Measurements from ENCODE around the gene TNFSF9. TPM values are rescaled to one million over a fixed set of nuclear protein-coding genes. Genes with fewer than 3 reads are reported as not detected.

TNFSF9 gene
- total RNA-seq, 1 donor from 2014 or later: 2.3 TPM

DNA sequence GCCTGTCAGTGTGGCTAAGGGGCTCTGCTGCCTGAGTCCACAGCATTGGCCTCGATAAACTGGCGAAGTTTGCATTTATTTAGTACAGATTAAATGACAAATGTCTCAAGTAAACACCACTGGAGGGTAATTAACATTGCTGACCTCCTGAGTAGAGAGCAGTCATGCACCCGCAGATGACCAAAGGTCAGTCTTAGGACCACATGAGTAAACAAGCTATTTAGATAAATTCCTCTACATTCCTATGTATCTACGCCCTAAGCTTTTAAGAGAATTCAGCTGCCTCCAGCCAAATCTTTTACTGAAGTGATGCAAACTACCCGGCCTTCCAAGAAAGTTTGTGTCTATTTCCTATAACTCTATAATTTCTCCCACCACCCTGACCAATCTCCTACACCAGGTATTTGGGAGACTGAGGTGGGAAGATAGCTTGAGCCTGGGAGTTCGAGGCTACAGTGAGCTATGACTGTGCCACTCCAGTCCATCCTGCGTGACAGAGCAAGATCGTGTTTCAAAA, 37.2 kb downstream of the TNFSF9 start:
- peaks cover 7% of the 10 kb centered on the region for H3K9me3 ChIP-seq (ENCODE audit: insufficient read depth, low read depth, low read length)
- DNase-seq (ENCODE audit: low read depth): no peak
- no peaks in the 10 kb centered on the region for H3K4me1 Mint-ChIP-seq (ENCODE audit: low read depth, unreplicated experiment)
- peaks cover 6% of the 10 kb centered on the region for H3K9me3 Mint-ChIP-seq (ENCODE audit: unreplicated experiment)
- no peaks in the 10 kb centered on the region for H3K27me3 ChIP-seq (ENCODE audit: insufficient read depth, low read length)
- H3K27me3 Mint-ChIP-seq (ENCODE audit: low read depth, unreplicated experiment): no peaks in the 10 kb centered on the region
- no peaks in the 10 kb centered on the region for H3K36me3 Mint-ChIP-seq (ENCODE audit: low read depth, unreplicated experiment)
- H3K4me3 Mint-ChIP-seq (ENCODE audit: unreplicated experiment): no peak overlapping the region
- H3K79me2 ChIP-seq (ENCODE audit: insufficient read depth, low read length): no peaks in the 10 kb centered on the region
- no peaks in the 10 kb centered on the region for H4K20me1 ChIP-seq (ENCODE audit: insufficient read depth, low read length)
- no peak for FAIRE-seq
- no peak overlapping the region for H3K9ac ChIP-seq (ENCODE audit: low read length)
- H3K36me3 ChIP-seq (ENCODE audit: insufficient read depth, low read length): no peaks in the 10 kb centered on the region
- TF ChIP-seq, protein P1, sequence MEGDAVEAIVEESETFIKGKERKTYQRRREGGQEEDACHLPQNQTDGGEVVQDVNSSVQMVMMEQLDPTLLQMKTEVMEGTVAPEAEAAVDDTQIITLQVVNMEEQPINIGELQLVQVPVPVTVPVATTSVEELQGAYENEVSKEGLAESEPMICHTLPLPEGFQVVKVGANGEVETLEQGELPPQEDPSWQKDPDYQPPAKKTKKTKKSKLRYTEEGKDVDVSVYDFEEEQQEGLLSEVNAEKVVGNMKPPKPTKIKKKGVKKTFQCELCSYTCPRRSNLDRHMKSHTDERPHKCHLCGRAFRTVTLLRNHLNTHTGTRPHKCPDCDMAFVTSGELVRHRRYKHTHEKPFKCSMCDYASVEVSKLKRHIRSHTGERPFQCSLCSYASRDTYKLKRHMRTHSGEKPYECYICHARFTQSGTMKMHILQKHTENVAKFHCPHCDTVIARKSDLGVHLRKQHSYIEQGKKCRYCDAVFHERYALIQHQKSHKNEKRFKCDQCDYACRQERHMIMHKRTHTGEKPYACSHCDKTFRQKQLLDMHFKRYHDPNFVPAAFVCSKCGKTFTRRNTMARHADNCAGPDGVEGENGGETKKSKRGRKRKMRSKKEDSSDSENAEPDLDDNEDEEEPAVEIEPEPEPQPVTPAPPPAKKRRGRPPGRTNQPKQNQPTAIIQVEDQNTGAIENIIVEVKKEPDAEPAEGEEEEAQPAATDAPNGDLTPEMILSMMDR (IDR thresholded peaks at IDR 0.05; ENCODE audit: insufficient read depth, low read depth, low read length): no peak
- TF ChIP-seq EZH2 (IDR thresholded peaks at IDR 0.05; ENCODE audit: insufficient read depth, low read length): no peak
- no peak overlapping the region for H3K27ac ChIP-seq (ENCODE audit: low read depth, low read length)
- no peak overlapping the region for H3K27ac Mint-ChIP-seq (ENCODE audit: unreplicated experiment)
- no peak overlapping the region for H3K4me3 ChIP-seq (ENCODE audit: insufficient read depth, low read depth, low read length)
- H2AFZ ChIP-seq (ENCODE audit: low read depth, low read length): no peak overlapping the region
- H3K4me2 ChIP-seq (ENCODE audit: low read length): no peak overlapping the region
- no peaks in the 10 kb centered on the region for H3K4me1 ChIP-seq (ENCODE audit: insufficient read depth, low read length)

DNA sequence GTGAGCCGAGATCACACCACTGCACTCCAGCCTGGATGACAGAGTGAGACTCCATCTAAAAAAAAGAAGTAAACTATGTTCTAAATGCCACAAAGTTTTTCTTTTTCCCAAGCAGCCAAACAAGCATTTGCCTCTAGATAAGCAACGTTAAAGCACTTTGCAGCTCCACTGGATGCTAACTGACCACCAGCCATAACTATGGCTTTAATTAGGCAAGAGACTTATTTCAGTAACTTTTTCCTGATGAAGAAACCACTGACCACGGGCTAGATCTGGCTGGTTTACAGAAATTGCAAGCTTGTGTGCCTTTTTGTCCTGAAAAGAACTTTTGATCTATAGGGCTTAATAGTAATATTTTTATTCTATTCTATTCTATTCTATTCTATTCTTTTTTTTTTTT, 38.0 kb downstream of the TNFSF9 start:
- Mint-ChIP-seq H3K4me1 (ENCODE audit: low read depth, unreplicated experiment) (no peaks in the 10 kb centered on the region), H3K27ac (ENCODE audit: unreplicated experiment) (no peak overlapping the region), H3K27me3 (ENCODE audit: low read depth, unreplicated experiment) (no peaks in the 10 kb centered on the region), H3K4me3 (ENCODE audit: unreplicated experiment) (no peak overlapping the region), H3K9me3 (ENCODE audit: unreplicated experiment) (peaks cover 4% of the 10 kb centered on the region), H3K36me3 (ENCODE audit: low read depth, unreplicated experiment) (no peaks in the 10 kb centered on the region)
- FAIRE-seq (no peak), DNase-seq (ENCODE audit: low read depth) (no peak)
- H2AFZ ChIP-seq (ENCODE audit: low read depth, low read length): no peak overlapping the region
- H3K79me2 ChIP-seq (ENCODE audit: insufficient read depth, low read length): no peaks in the 10 kb centered on the region
- no peak overlapping the region for H3K9ac ChIP-seq (ENCODE audit: low read length)
- no peak overlapping the region for H3K27ac ChIP-seq (ENCODE audit: low read depth, low read length)
- H3K27me3 ChIP-seq (ENCODE audit: insufficient read depth, low read length): no peaks in the 10 kb centered on the region
- TF ChIP-seq, protein P1 (IDR thresholded peaks at IDR 0.05; ENCODE audit: insufficient read depth, low read depth, low read length): no peak
- no peak for TF ChIP-seq EZH2 (IDR thresholded peaks at IDR 0.05; ENCODE audit: insufficient read depth, low read length)
- H3K36me3 ChIP-seq (ENCODE audit: insufficient read depth, low read length): no peaks in the 10 kb centered on the region
- H3K4me3 ChIP-seq (ENCODE audit: insufficient read depth, low read depth, low read length): no peak overlapping the region
- H3K9me3 ChIP-seq (ENCODE audit: insufficient read depth, low read depth, low read length): peaks cover 7% of the 10 kb centered on the region
- H3K4me2 ChIP-seq (ENCODE audit: low read length): no peak overlapping the region
- H3K4me1 ChIP-seq (ENCODE audit: insufficient read depth, low read length): no peaks in the 10 kb centered on the region
- H4K20me1 ChIP-seq (ENCODE audit: insufficient read depth, low read length): no peaks in the 10 kb centered on the region

DNA sequence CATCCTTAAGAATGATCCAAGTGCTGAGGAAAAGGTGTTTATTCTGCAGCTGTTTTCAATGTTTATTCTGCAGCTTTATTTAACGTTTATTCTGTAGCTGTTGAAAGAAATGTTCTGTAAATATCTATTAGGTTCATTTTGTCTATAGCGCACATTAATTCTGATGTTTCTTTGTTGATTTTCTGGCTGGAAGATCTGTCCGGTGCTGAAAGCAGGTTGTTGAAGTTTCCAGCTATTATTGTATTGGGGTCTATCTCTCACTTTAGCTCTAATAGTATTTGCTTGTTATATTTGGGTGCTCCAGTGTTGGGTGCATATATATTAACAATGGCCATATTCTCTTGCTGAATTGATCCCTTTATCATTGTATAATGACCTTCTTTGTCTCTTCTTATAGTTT, 39.9 kb downstream of the TNFSF9 start:
- H3K4me3 Mint-ChIP-seq (ENCODE audit: unreplicated experiment): no peak overlapping the region
- no peak overlapping the region for H2AFZ ChIP-seq (ENCODE audit: low read depth, low read length)
- FAIRE-seq: no peak
- H3K9me3 ChIP-seq (ENCODE audit: insufficient read depth, low read depth, low read length): no peaks in the 10 kb centered on the region
- peaks cover 2% of the 10 kb centered on the region for H3K9me3 Mint-ChIP-seq (ENCODE audit: unreplicated experiment)
- TF ChIP-seq EZH2 (IDR thresholded peaks at IDR 0.05; ENCODE audit: insufficient read depth, low read length): no peak
- TF ChIP-seq, protein P1 (IDR thresholded peaks at IDR 0.05; ENCODE audit: insufficient read depth, low read depth, low read length): no peak
- H3K4me3 ChIP-seq (ENCODE audit: insufficient read depth, low read depth, low read length): no peak overlapping the region
- no peak overlapping the region for H3K9ac ChIP-seq (ENCODE audit: low read length)
- no peak overlapping the region for H3K27ac Mint-ChIP-seq (ENCODE audit: unreplicated experiment)
- no peak for DNase-seq (ENCODE audit: low read depth)
- no peaks in the 10 kb centered on the region for H3K4me1 ChIP-seq (ENCODE audit: insufficient read depth, low read length)
- no peaks in the 10 kb centered on the region for H4K20me1 ChIP-seq (ENCODE audit: insufficient read depth, low read length)
- no peaks in the 10 kb centered on the region for H3K36me3 Mint-ChIP-seq (ENCODE audit: low read depth, unreplicated experiment)
- H3K27me3 Mint-ChIP-seq (ENCODE audit: low read depth, unreplicated experiment): no peaks in the 10 kb centered on the region
- H3K36me3 ChIP-seq (ENCODE audit: insufficient read depth, low read length): no peaks in the 10 kb centered on the region
- H3K4me1 Mint-ChIP-seq (ENCODE audit: low read depth, unreplicated experiment): no peaks in the 10 kb centered on the region
- no peaks in the 10 kb centered on the region for H3K27me3 ChIP-seq (ENCODE audit: insufficient read depth, low read length)
- H3K79me2 ChIP-seq (ENCODE audit: insufficient read depth, low read length): no peaks in the 10 kb centered on the region
- no peak overlapping the region for H3K4me2 ChIP-seq (ENCODE audit: low read length)
- no peak overlapping the region for H3K27ac ChIP-seq (ENCODE audit: low read depth, low read length)
